HG02759 (cell line): ENCODE data around the gene RPS10.
"Not testable (repeated sequence)": the region's sequence is repeated elsewhere in the genome, so short reads cannot be mapped to it uniquely, and the experiment has no call there.

Source experiments
- ATAC-seq: cut with Tn5 transposase; IDR thresholded peaks from one replicate; pipeline ENCODE4 v1.9.1; 2021; ENCODE audit warnings: mild to moderate bottlenecking, moderate library complexity; ENCODE audit not compliant: unreplicated experiment

RPS10 gene

DNA sequence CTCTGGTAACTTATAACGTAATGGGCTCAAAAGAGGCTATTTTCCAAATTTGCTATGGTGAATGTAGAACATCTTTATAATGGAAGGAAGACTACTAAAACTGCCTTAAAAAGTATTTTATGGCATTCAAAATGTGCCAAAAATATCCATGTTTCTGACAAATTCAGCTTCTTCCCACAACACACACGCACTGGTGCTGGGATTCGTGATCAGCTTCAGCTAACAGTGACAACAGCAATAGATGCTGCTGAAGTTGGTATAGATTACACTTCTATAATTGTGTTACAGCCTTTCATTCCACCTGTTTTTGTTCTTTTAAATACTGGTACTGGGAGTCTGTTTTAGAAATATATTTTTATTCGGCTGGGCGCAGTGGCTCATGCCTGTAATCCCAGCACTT, 52.4 kb downstream of the RPS10 start:
- ATAC-seq, result no peak

DNA sequence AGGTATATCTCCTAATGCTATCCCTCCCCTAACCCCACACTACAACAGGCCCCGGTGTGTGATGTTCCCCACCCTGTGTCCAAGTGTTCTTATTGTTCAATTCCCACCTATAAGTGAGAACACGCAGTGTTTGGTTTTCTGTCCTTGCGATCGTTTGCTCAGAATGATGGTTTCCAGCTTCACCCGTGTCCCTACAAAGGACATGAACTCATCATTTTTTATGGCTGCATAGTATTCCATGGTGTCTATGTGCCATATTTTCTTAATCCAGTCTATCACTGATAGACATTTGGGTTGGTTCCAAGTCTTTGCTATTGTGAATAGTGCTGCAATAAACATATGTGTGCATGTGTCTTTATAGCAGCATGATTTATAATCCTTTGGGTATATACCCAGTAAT, 54.0 kb downstream of the RPS10 start:
- not testable (repeated sequence) for ATAC-seq

DNA sequence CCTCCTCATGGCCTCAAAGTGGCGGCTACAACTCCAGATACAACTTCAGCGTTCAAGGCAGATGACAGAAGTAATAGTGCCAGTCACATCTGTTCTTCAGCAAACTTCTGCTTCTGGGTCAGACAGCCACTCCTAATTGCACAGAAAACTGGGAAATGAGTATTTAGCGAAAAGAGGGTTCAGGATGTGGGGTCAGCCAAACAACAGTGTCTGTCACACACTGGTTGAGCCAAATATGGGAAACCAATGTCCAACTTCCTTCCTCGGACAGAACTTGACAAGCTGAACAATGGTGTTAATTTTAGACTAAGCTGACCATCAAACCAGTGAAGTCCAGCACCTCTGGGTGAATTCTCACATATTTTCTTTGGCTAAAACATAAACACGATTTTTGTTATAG, 55.5 kb downstream of the RPS10 start:
- ATAC-seq, result no peak

DNA sequence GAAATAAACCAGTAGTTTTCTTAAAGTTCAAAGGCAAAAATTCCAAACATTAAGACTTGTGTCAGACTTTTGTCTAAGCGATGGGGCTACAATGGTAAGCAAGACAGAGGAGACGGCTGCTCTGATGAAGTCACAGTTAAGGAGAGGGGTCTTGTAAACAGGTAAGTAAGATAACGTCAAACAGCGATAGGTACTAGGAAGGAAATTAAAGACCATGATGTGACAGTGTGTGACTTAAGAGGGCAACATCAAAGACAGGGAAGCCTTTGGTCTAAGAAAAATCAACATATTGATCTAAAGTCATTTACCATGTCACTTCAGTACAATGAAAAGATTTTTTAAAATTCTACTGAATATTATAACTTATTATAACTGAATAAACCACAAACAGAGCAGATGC, 56.5 kb downstream of the RPS10 start:
- no peak for ATAC-seq
